Activated CD4-positive, CD25-positive, alpha-beta regulatory T cell treated with anti-CD3 and anti-CD28 coated beads, Interleukin-2, amount 50 U/mL, for 24 hours (primary cell): ENCODE data around the gene SLC25A29.

Experiments used
- ATAC-seq, 2 donors: fragments of 150-1000 bp; cut with Tn5 transposase; one replicate each; pipeline ENCODE4 v1.10.0; 2021; ENCODE audit warnings: mild to moderate bottlenecking in 1 of 2, moderate library complexity in 1 of 2

Gene SLC25A29

GRCh38 chr14:100279133-100279532 is 27.1 kb downstream of the SLC25A29 start:
- ATAC-seq, result no peak

GRCh38 chr14:100278702-100279101 is 27.5 kb downstream of the SLC25A29 start:
- ATAC-seq, result no peak

GRCh38 chr14:100275214-100275613 is 31.0 kb downstream of the SLC25A29 start:
- ATAC-seq, result peak; percentile 46 to 60

DNA sequence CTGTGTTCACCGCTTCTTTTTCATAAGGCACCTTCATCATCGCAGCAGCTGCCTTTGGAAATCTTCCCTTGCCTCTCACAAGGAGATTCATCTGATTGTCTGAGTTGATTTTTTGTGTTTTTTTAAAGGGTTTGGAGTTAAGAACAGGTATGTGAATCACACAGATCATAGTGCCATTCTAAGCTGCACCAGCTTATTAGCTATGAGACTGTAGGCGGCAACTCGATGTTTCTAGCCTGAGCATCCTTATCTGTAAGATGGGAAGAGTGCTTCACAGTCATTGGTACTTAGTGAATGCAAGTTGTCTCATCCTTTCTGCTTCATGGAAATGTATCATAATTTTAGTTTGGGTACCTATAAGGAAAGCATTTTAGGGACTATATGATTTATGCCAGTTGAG is 32.0 kb downstream of the SLC25A29 start:
- no peak for ATAC-seq

DNA sequence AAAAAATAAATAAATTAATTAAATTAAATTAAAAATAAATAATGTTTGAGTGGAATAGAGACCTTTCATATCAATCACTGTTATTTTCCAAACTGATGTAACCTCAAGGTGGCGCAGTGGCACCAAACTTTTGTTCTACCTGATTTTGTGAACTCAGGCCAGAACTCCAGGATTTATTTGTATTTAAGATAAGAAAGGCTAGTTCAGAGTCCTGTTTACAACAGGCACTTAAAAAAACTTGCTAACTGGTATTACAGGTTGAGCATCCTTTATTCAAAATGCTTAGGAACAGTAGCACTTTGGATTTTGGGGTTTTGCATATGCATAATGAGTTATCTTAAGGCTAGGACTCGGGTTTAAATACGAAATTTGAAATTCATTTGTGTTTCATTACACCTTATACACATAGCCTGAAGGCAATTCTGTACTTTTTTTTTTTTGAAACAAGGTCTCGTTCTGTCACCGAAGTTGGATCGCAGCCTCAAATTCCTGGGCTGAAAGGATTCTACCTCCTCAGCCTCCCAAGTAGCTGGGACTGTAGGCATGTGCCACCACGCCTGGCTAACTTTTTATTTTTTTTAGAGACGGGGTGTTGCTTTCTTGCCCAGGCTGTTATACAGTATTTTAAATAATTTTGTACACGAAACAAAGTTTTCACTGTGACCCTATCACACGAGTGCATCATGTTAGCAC is 34.9 kb downstream of the SLC25A29 start:
- no peak for ATAC-seq

GRCh38 chr14:100268591-100269207 is 37.5 kb downstream of the SLC25A29 start:
- ATAC-seq, result no peak

DNA sequence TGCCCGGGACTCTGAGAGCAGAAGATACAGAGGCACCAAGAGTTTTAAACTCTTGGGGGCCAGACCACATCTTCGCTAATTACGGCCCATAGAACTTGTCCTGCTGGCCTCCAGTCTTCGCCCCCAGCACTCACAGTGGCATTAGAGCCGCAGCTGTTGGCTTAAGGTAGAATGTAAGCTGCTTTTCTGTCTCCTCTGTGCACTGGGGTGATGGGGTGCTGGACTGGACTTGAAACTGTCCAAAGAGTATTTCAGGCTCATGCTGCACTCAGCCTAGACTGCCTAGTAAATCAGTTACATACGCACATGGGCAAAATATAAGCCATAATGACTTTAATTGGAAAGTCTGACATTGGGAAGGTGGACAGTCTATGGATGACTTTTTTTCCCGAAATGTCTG is 38.3 kb downstream of the SLC25A29 start:
- ATAC-seq, result no peak

GRCh38 chr14:100263141-100263540 is 43.1 kb downstream of the SLC25A29 start:
- no peak for ATAC-seq

GRCh38 chr14:100262545-100262944 is 43.7 kb downstream of the SLC25A29 start:
- ATAC-seq, result no peak

DNA sequence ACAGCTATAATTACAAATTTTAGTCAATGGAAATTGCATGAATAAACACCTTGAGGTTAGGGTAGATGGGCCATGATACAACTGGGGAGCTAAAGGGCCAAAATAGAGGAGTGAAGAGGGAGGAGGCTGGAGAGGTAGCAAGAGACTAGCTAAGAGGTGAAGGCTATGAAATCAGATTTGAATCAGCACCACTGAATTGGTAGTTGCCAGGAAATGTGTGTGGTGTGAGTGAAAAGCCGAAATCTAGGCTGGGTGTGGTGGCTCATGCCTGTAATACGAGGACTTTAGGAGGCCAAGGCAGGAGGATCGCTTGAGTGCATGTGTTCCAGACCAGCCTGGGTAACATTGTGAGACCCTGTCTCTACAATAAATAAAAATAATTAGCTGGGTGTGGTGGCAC is 44.6 kb downstream of the SLC25A29 start:
- ATAC-seq, result peak in 1 of 2 donors; percentile 40

DNA sequence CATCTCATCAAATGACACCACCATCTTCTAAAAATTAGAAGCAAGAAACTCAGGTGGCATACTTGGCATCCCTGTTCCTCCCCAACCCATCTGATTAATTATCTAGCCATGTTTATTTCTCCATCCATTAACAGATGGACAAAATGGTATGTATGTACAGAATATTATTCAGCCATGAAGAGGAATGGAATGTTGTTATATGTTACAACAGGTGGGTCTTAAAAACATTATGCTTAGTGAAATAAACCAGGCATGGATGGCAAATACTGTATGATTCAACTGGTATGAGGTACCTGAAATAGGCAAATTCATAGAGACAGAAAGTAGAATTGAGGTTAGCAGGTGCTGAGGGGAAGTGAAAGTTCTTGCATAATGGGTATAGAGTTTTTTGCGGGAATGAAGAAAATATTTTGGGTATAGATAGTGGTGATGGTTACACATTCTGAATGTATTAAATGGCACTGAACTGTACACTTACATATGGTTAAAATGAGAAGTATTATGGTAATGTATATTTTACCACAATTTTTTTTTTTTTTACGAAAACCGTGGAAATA is 49.8 kb downstream of the SLC25A29 start:
- ATAC-seq, result peak; percentile 40 to 58

- ATAC-seq, result no peak
Measured at GRCh38 chr14:100252684-100253083, 53.6 kb downstream of the SLC25A29 start.

DNA sequence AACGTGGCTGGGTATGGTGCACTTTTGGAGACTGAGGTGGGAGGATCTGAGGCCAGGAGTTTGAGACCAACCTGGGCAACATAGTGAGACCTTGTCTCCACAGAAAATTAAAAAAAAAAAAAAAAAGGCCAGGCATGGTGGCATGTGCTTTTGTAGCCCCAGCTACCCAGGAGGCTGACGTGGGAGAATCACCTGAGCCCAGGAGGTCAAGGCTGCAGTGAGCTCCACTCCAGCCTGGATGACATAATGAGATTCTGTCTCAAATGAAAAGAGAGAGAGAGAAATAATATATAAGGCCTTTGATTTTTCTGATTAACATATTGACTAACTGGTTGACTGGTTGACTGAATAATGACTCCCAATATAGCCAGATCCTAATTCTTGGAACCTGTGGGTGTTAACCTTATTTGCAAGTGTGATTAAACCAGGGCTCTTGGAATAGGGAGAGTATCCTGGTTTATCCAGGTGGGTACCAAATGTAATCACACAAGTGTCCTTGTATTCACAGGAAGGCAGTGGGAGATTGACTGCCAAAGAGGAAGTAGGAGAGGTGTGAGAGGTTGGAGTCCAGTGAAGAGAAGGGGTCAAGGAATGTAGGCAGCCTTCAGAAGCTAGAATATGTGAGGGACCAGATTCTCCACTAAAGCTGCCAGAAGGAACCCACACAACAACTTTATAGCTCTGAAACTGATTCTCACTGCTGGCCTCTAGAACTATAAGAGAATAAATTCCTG is 55.3 kb downstream of the SLC25A29 start:
- ATAC-seq, result no peak

GRCh38 chr14:100246809-100247428 is 59.3 kb downstream of the SLC25A29 start:
- peak in 1 of 2 donors; percentile 44 for ATAC-seq

- no peak for ATAC-seq
Measured at GRCh38 chr14:100243020-100243419, 63.2 kb downstream of the SLC25A29 start.

DNA sequence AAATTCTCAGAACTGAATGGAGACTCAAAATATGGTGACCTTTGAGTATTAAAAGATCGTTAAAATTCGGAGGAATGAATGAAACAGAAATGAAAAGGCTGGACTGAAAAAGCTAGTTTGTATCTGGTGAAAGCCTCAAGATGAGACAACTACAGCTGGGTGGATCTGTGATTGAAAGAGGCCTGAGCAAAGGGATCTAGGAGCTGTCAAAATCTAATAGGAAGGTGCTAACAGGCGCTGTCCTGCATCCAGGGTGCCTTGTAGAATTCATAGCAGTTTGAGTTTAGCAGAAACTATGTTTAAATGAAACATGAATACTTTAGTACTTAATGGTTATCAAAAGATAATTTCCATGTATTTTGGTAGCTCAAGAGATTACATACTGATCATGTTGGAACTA is 65.0 kb downstream of the SLC25A29 start:
- ATAC-seq, result no peak
